NCI-H2227 treated with DMSO at 0.1 percent for 48 hours (cell line): ENCODE results near the gene TBP.
"Not testable (repeated sequence)": the region's sequence is repeated elsewhere in the genome, so short reads cannot be mapped to it uniquely, and the experiment has no call there.

ENCODE experiments used
- DNase-seq: peaks from one replicate; lab custom pipeline; 2025; lab: John Stamatoyannopoulos, UW

The TBP gene

DNA sequence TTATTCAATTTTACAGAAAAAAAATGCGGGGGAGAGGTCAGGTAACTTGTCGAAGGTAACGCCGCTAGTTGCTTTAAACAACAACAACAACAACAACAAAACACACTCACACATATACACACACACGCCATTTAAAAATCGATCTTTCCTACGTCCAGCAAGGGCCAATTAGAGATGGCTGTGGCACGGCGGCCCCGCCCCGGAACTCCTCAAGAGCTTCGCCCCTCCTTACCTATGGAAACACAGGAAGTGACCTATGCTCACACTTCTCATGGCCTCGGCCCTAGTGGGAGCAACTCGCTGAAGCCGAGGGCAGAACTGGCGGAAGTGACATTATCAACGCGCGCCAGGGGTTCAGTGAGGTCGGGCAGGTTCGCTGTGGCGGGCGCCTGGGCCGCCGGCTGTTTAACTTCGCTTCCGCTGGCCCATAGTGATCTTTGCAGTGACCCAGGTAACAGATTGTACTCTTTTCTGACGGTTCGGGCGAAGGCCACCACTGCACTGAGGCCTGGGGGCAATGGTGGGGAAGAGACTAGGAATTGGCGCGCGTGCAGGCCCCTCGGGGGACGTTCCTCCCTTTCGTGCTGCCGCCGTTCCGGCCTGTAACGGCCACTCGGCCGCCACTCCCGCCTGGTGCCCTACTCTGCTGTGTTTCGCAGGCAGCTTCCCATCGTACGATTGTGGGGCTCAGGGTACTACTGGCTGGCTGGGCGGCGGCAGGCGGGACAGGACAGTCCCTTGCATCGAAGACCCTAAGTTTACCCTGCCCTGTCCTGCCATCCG, at the start of gene TBP:
Gene TBP, plus strand, starts transcription at position 357 of the 783 bp plus-strand sequence. CDS start 2,661 bp downstream, outside the sequence.
- DNase-seq: peak; percentile 92

DNA sequence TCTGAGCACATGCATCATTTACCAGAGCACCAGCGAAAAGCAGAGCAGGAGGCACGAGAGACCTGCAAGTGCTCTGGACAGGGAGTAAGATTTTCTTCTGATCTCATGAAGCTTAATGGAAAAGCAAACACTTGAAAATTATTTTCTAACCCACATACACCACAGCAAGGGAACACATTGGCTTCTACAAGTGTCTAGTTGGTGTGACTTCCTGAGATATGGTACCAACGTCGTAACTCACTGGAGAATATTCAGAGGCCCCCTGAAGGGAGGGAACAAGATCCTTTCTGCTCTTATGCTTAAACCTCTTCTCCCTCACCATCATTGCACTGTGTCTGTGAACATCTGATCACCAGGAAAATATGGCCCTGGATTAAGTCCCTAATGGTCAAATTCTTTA, 49.7 kb upstream of the TBP start:
- DNase-seq: no peak

DNA sequence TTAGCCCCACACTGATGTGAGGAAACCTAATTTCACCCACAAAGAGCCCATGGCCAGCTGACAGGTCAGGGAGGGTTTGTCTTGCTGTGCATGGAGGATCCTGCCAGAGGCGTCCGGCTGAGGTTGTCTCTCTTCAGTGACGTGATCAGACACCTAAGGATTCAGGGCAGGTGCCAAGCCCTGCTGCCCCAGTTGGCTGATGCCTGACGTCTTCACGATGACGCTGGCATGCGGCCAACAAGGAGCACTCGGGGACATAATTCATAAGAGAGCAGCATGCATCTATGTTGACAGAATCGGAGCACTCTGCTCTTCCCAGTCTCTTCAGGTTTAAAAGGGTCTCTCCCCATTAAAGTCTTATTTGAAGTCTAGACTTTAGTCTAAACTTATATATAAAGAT, 48.9 kb upstream of the TBP start:
- DNase-seq: peak; percentile 8

DNA sequence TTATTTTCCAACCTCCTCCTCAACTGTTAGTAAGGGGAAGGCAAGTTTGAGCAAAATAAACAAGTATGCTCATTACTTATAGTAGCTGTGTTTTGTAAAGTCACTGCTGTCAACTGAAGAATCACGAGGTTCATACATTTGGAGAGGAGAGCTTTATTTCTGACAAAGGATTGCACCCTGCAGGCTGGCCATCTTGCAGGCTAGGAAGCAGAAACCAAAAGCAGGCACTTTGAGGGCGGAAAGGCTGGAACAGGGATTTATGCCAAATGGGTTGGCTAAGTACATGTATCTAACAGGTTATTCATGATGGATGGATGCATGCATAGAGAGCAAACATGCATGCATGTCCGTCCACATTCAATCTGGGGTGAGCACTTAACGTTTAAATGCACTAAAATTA, 47.7 kb upstream of the TBP start:
- no peak for DNase-seq

DNA sequence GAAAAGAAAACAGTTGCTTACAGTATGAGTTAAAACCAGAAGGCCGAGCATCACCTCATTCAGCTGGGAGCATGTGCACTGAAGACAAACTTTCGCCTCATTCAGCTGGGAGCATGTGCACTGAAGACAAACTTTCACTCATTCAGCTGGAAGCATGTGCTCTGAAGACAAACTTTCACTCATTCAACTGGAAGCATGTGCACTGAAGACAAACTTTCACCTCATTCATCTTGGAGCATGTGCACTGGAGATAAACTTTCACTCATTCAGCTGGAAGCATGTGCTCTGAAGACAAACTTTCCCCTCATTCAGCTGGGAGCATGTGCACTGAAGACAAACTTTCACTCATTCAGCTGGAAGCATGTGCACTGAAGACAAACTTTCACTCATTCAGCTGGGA, 46.4 kb upstream of the TBP start:
- DNase-seq: not testable (repeated sequence)

DNA sequence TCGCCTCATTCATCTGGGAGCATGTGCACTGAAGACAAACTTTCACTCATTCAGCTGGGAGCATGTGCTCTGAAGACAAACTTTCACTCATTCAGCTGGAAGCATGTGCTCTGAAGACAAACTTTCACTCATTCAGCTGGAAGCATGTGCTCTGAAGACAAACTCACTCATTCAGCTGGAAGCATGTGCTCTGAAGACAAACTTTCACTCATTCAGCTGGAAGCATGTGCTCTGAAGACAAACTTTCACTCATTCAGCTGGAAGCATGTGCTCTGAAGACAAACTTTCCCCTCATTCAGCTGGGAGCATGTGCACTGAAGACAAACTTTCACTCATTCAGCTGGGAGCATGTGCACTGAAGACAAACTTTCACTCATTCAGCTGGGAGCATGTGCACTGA, 45.9 kb upstream of the TBP start:
- DNase-seq: not testable (repeated sequence)

DNA sequence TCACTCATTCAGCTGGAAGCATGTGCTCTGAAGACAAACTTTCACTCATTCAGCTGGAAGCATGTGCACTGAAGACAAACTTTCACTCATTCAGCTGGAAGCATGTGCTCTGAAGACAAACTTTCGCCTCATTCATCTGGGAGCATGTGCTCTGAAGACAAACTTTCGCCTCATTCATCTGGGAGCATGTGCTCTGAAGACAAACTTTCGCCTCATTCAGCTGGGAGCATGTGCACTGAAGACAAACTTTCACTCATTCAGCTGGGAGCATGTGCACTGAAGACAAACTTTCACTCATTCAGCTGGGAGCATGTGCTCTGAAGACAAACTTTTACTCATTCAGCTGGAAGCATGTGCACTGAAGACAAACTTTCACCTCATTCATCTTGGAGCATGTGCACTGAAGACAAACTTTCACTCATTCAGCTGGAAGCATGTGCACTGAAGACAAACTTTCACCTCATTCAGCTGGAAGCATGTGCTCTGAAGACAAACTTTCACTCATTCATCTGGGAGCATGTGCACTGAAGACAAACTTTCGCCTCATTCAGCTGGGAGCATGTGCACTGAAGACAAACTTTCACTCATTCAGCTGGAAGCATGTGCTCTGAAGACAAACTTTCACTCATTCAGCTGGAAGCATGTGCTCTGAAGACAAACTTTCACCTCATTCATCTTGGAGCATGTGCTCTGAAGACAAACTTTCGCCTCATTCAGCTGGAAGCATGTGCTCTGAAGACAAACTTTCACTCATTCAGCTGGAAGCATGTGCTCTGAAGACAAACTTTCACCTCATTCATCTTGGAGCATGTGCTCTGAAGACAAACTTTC, 45.1 kb upstream of the TBP start:
- DNase-seq: not testable (repeated sequence)

DNA sequence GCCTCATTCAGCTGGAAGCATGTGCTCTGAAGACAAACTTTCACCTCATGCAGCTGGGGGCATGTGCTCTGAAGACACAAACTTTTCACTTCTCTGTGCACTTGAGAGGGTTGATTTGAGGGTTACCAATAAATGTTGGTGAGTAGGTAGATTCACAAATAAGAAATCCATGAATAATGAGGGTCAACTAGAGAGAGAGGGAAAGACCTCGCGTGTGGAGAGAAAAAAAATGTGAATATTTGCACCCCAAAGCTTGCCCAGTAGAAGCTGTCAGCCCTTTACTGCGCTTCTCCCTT, 44.5 kb upstream of the TBP start:
- no peak for DNase-seq

DNA sequence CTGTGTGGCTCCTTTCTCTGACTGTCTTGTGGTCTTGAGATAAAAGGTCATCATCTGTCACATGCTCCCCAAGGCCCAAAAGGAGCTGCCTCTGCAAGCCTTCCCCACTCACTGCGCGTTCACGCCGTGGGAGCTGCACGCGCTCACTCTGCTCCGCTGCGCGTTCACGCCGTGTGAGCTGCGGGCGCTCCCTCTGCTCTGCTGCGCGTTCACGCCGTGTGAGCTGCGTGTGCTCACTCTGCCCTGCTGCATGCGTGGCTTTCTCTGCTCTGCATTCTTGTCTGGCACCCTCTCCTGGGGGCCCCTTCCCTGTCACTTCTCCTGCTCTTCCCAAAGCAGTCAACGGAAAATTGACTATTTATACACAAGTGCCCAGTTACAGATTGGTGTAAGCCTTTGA, 43.5 kb upstream of the TBP start:
- DNase-seq: no peak

DNA sequence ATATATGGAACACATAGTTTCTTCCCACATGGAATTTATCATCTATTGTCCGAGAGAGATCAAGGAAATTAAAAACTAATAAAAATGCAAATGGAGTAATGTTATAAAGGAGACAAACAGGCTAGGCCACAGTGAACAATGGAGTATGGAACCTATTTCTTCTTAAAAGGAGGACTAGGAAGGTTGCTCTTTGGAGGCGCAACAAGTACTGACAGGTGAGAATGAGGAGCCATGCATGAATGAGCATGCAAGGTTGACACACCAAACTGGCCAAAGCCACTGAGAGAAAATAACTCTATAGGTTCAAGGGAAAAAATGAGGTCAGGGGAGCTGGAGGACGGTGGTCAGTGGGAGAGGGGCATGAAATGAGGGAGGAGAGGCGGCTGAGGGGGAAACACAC, 41.9 kb upstream of the TBP start:
- no peak for DNase-seq

DNA sequence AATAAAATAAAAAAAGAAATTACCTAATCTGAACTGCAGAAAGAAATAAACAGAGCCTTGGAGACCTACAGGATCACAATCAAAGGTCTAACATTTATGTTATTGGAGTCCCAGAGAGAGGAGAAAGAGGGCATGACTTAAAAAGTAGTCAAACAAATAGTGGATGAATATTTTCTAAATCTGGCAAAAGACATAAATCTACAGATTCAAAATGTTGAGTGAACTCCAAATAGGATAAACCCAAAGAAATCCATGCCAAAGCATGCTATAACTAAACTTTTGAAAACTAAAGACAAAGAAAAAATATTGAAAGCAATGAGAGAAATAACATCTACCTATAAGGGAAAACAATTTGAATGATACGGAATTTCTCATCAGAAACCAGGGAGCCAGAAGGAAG, 39.3 kb upstream of the TBP start:
- no peak for DNase-seq

DNA sequence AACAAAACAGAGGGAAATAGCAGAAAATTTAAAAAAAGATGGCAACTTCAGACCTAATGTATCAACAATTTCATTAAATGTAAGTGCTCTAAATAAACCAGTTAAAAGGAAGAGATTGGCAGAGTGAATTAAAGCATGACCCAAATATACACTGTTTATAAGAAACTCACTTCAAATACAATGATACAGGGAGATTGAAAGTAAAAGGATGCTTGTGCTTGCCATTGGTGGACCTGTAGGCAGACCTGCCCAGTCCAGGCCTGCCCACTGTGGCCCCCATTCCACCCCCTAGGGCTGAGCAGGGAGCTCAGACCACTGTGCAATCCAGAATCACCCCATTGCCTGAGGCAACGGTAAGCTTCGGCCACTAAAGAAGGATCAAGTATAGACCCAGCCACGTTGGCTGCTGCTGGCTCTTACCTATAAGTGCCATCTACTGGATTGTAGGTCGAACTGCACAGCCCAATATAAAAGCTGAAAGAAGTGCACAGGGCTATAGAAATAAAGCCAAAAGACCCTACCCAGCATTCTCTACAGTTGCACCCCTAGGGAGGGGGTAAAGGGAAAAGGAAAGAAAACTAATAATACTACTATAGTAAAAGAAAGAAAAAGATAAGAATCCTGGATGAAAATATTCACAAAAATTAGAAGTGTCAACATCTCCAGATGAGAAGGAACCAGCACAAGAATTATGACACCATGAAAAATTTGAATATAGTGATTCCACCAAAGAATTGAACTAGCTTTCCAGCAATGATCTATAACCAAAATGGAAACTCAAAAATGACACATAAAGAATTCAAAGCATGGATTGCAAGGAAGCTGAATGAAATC, 37.2 kb upstream of the TBP start:
- no peak for DNase-seq

DNA sequence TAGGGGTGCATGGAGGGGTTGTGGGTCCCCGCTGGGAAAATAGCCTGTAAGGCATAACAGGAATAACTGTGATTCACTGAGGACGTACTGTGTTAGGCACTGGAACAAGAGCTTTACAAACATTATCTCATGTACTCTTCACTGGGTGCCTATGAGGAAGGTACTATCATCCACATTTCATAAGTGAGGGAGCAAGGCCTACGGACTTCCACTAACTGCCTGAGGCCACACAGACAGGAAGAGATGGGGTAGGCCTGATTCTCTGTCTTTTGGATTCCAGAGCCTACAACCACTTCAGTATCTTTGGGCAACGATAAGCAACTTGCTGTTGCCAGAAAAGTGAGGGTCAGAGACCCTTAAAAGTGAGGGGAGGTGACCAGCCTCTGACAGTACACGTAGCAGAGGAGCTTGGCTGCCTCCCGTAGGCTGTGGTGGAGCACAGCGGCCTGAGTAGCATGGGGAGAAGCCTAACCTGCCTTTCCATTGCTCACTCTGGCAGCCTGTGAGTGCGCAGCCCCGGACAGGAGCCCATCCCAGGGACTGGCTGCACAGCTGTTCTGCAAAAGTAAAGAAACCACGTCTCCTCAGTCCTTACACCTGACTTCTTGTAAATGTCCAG, 31.5 kb upstream of the TBP start:
- no peak for DNase-seq

DNA sequence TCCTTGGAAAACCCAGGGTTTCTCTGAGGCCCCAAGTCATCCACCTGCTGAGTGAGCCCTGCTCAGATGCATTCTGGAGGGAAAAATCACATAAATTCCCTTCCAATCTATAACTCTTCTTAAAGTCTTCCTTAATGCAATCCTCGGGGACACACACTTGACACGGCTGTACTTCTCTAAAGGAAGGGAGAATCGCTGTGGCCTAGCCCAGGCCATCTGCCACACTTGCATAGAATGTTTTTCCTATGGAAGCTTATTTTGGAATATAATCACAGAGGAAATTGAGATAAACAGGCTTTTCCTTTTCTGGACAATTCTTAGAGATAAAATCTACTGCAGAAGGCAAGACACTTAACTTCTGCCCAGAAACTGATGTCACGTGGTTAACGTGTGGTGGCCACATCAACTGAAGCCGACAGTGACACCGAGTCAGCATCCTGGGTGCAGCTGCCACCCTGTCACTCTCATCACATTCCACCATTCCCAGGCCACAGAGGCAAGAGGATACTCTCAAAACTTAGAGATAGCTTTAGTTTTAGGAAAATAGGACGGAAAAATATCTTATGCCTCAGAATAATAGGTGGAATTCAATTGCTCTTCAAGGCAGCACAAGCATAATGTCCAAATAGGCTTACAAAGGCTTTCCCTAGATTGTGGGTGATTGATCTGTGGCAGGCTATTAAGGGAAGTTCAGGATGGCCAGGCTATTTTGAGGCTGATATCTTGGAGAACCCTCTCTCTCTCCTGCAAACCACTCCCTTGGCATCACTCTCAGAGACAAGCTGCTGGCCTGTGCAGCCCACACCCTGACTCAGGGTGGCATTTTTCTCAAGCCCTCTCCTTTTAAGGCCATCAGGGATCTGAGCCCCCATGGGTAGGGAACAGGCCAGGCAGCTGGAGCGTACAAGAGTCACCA, 30.7 kb upstream of the TBP start:
- no peak for DNase-seq

DNA sequence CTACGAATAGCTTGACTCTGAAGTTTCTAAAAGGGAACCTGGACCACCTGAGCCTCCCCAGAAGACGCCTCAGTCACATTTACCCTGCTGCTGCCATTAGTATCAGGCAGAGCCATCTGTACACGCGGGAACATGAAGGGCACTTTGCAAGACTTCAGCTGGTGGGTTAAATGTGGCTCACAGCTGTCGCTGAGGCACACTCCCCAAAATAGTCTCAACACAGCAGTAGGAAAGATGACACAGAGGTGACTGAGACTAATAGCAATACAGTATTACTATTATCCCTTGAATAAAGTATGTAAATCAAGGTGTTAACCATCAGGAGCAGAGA, 30.0 kb upstream of the TBP start:
- no peak for DNase-seq

DNA sequence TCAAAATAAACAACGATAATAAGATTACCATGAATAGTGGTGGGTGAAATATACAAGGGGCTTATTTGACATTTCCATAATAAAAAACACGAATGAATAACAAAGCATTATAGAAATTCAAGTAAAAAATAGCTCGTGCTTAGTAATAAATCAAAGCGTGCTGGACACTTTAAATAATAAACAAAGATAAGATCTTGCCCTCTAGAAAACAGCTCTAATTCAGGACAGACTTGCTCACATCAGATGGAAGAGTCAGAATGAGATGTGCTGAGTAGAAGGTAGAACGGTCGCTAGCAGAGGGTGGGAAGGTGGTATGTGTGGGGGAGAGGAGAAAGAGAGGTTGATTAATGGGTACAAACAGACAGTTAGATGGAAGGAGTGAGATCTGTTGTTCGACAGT, 28.4 kb upstream of the TBP start:
- DNase-seq: no peak

DNA sequence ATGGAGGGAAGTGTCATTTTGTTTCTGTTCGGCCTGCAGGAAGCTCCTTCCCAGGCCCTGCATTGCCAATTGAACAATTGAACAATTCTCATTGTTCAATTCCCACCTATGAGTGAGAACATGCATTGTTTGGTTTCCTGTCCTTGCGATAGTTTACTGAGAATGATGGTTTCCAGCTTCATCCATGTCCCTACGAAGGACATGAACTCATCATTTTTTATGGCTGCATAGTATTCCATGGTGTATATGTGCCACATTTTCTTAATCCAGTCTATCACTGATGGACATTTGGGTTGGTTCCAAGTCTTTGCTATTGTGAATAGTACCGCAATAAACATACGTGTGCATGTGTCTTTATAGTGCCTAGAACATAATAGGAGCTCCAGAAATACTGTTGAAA, 26.2 kb upstream of the TBP start:
- DNase-seq: not testable (repeated sequence)

DNA sequence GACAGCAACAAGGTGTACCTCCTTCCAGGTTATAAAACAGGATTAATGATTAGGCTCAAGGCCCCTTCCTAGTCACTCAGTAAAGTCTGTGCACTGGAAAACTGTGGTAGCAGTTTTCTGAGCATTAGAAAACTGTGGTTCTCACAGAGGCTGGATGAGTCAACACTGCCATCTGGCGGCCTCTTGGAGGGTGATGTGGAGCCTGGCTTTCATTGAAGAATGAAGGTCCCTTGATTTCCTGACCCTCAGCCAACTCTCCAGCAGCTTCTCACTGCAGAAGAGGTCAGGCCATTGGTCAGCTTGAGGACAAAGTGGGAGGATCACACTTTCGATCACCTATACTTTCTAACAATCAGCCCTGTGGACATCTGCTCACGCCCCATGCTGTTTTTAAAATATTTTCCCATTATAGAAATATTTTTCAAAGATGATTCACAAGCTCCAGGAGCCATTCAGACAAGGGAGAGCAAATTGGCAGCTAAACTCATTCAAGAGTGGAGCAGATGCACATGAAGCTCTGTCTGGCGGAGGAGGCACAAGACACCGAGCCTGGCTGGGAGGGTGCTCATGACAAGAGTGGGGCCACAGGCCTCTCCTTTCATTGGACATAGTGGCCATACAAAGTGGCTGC, 24.2 kb upstream of the TBP start:
- peak; percentile 30 for DNase-seq

DNA sequence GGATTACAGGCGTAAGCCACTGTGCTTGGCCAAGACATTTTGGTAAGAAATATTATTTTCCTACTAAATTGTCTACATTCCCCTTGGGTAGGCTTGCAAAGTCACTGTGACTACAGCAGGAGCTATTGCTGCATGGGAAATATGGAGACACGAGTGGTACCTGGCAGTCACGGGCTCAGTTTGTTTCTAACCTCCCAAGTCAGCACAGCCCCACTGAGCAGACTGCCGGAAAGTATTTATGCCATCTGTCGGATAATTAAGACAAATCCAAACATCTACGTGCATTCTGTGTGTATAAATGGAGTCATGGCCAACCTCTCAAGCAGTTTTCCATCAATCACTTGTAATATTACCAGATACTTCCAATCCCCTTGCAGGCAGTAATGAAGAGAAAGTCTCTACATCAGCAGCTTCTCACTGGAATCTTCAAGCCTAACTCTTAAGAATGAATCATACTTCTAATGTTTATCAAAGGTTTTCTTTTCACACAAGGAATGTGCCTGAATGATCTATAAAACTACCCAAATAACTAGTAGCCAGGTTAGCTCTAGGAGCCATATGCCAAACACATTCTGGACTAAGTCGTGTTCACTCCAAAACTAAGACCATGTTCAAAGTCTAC, 21.2 kb upstream of the TBP start:
- no peak for DNase-seq

DNA sequence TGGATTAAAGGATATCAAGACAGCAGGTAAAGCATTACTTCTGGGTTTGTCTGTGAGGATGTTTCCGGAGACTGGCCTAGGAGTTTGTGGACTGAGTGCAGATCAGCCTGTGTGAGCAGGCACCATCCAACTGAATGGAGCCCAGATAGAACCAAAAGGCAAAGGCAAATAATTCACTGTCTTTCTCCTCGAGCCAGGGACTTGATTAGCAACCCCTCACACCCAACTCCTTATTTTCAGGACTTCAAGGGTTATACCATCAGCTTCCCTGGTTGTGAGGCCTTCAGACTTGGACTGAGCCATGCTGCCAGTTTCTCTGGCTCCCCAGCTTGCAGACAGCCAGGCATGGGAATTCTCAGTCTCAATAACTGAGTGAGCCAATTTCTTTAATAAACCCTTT, 20.4 kb upstream of the TBP start:
- DNase-seq: no peak
